HepG2 (cell line): ENCODE results near the gene FGD4. TPM values are rescaled to one million over a fixed set of nuclear protein-coding genes. Genes with fewer than 3 reads are reported as not detected.

Experiments used
- ATAC-seq: fragments of 200-7000 bp; cut with Tn5 transposase; 3 replicates; pipeline ENCODE4 v1.9.1; 2020; ENCODE audit warnings: mild to moderate bottlenecking, moderate library complexity
- BruUV-seq: library from RNA; stranded (reverse); fragments of 400-500 nt; replicated peaks from 2 replicates; lab custom pipeline; 2021; lab: Mats Ljungman, UMichigan
- CTCF ChIA-PET: fragments of 300-600 bp; formaldehyde crosslinking; extraction: SDS; loops from one replicate; lab custom pipeline; 2021; ENCODE audit warnings: low total read pairs, inconsistent platforms, low intra/inter-chr PET ratio; lab: Yijun Ruan, JAX
- POLR2A ChIA-PET: fragments of 350-600 bp; sonication (Branson Sonifier 250); formaldehyde crosslinking; loops from one replicate; lab custom pipeline; 2020; ENCODE audit warnings: antibody characterized with exemption, inconsistent platforms; lab: Yijun Ruan, JAX
- DNase-seq: peaks from one replicate; pipeline ENCODE4 v3.0.0-alpha.2; 2015; ENCODE audit warnings: low spot score
- FAIRE-seq: peaks from 3 replicates; lab custom pipeline; 2011; peaks lifted over from hg19 to GRCh38; lab: Jason Lieb, UNC
- H2AFZ ChIP-seq: one replicate; pipeline ENCODE4 v1.6.1; 2011; ENCODE audit warnings: low read length, inconsistent platforms
- H3K27ac ChIP-seq: fragments of 300-600 bp; 3 replicates; pipeline ENCODE4 v1.8.0; 2011; ENCODE audit warnings: mixed run types, mild to moderate bottlenecking, mixed read lengths, low read length, inconsistent platforms; ENCODE audit not compliant: insufficient read depth; ENCODE audit errors: extremely low read length
- H3K27me3 ChIP-seq, 2 experiments: fragments of 200-600 bp in 1 of 2; 2 replicates in 1 of 2; 3 replicates in 1 of 2; pipeline versions ENCODE4 v1.6.0 to v1.8.0; 2011; ENCODE audit warnings: low read length in 2 of 2, mild to moderate bottlenecking in 2 of 2, moderate library complexity in 2 of 2, inconsistent platforms in 1 of 2; ENCODE audit not compliant: insufficient read depth in 2 of 2, control insufficient read depth in 1 of 2
- H3K36me3 ChIP-seq, 2 experiments: fragments of 200-600 bp in 1 of 2; replicated peaks in 1 of 2; 2 replicates in 1 of 2; 3 replicates in 1 of 2; pipeline versions ENCODE4 v1.5.1 to v1.8.0; 2011; ENCODE audit warnings: low read length in 2 of 2, inconsistent platforms in 1 of 2; ENCODE audit not compliant: insufficient read depth in 2 of 2, control insufficient read depth in 1 of 2
- H3K4me1 ChIP-seq: 2 replicates; pipeline ENCODE4 v1.5.1; 2012; ENCODE audit warnings: low read length, inconsistent platforms; ENCODE audit not compliant: insufficient read depth
- H3K4me2 ChIP-seq: 2 replicates; pipeline ENCODE4 v1.6.0; 2011; ENCODE audit warnings: low read depth, low read length, inconsistent platforms
- H3K4me3 ChIP-seq, 3 experiments: fragments of 200-600 bp in 1 of 3; sonication (generic), shearing (Covaris generic) in 1 of 3; replicated peaks in 1 of 3; 2 replicates each; pipeline ENCODE4 v1.5.1; 2011 to 2016; ENCODE audit warnings: low read length in 3 of 3, inconsistent platforms in 2 of 3, low read depth in 2 of 3, mild to moderate bottlenecking in 2 of 3, control low read depth in 1 of 3, mixed read lengths in 1 of 3; ENCODE audit not compliant: insufficient read depth in 1 of 3
- H3K79me2 ChIP-seq: one replicate; pipeline ENCODE4 v1.6.1; 2011; ENCODE audit warnings: low read length, inconsistent platforms; ENCODE audit not compliant: insufficient read depth
- H3K9ac ChIP-seq: 2 replicates; pipeline ENCODE4 v1.6.0; 2011; ENCODE audit warnings: mild to moderate bottlenecking, low read depth, low read length, inconsistent platforms; ENCODE audit not compliant: insufficient read depth
- H3K9me3 ChIP-seq: 2 replicates; pipeline ENCODE4 v1.5.1; 2012; ENCODE audit warnings: mild to moderate bottlenecking, low read length
- H4K20me1 ChIP-seq: 2 replicates; pipeline ENCODE4 v1.6.0; 2011; ENCODE audit warnings: inconsistent platforms, mild to moderate bottlenecking, low read length, moderate library complexity; ENCODE audit not compliant: insufficient read depth
- CREB1 ChIP-seq, 2 experiments: fragments of 450-650 bp in 1 of 2; IDR thresholded peaks; 2 replicates each; pipeline ENCODE4 v1.6.1; 2016 to 2017; ENCODE audit warnings: control low read depth in 1 of 2, mild to moderate bottlenecking in 1 of 2, missing compliant biosample characterization in 1 of 2, missing genetic modification characterization in 1 of 2
- EED ChIP-seq: sonication (generic); formaldehyde crosslinking; IDR thresholded peaks from 2 replicates; pipeline ENCODE4 v1.5.0; 2020; ENCODE audit warnings: mild to moderate bottlenecking, missing genetic modification reagents
- HNRNPH1 ChIP-seq: fragments of 200-400 bp; formaldehyde crosslinking; optimal IDR thresholded peaks from 2 replicates; pipeline ENCODE3; 2017; ENCODE audit warnings: mild to moderate bottlenecking, low read depth, low read length
- HOXA5 ChIP-seq: sonication (generic); formaldehyde crosslinking; IDR thresholded peaks from 2 replicates; pipeline ENCODE4 v1.4.0; 2020; ENCODE audit warnings: missing genetic modification reagents
- NFRKB ChIP-seq: fragments of 450-650 bp; IDR thresholded peaks from 2 replicates; pipeline ENCODE4 v1.6.1; 2017
- RARG ChIP-seq: sonication (generic); formaldehyde crosslinking; IDR thresholded peaks from 2 replicates; pipeline ENCODE4 v1.4.0; 2020; ENCODE audit warnings: low read depth, mild to moderate bottlenecking, missing genetic modification reagents
- RBAK ChIP-seq: sonication (generic); formaldehyde crosslinking; IDR thresholded peaks from 2 replicates; pipeline ENCODE4 v1.5.1; 2020; ENCODE audit warnings: mild to moderate bottlenecking, missing genetic modification reagents
- RBM39 ChIP-seq: fragments of 200-400 bp; formaldehyde crosslinking; IDR thresholded peaks from one replicate; pipeline ENCODE4 v1.6.1; 2018; ENCODE audit warnings: antibody characterized with exemption, mild to moderate bottlenecking, low read depth, low read length; ENCODE audit not compliant: poor library complexity, severe bottlenecking
- SPEN ChIP-seq: sonication (generic); formaldehyde crosslinking; IDR thresholded peaks from 2 replicates; pipeline ENCODE4 v1.5.1; 2020; ENCODE audit warnings: low read depth, mild to moderate bottlenecking, missing genetic modification reagents
- ZBTB38 ChIP-seq: sonication (generic); formaldehyde crosslinking; IDR thresholded peaks from 2 replicates; pipeline ENCODE4 v1.5.1; 2020; ENCODE audit warnings: mild to moderate bottlenecking, missing genetic modification reagents
- ZNF225 ChIP-seq: sonication (generic); formaldehyde crosslinking; IDR thresholded peaks from 2 replicates; pipeline ENCODE4 v1.4.0; 2020; ENCODE audit warnings: mild to moderate bottlenecking, missing genetic modification reagents
- ZNF333 ChIP-seq: sonication (generic); formaldehyde crosslinking; IDR thresholded peaks from 2 replicates; pipeline ENCODE4 v1.4.0; 2020; ENCODE audit warnings: mild to moderate bottlenecking, missing genetic modification reagents, borderline replicate concordance
- ZNF703 ChIP-seq: sonication (generic); formaldehyde crosslinking; IDR thresholded peaks from 2 replicates; pipeline ENCODE4 v1.5.1; 2020; ENCODE audit warnings: missing genetic modification reagents, mild to moderate bottlenecking, moderate library complexity, borderline replicate concordance
- WGBS: methylation state at CpG from one replicate; pipeline ENCODE4 v1.1.6; 2017; ENCODE audit warnings: low lambda C conversion rate; 5-methylcytosine and 5-hydroxymethylcytosine counted together
- in situ Hi-C: cut with HindIII; loops from 2 replicates; pipeline ENCODE4 v1.10.0; 2017; ENCODE audit warnings: low pct_unique_long_range_greater_than_20kb; ENCODE audit not compliant: extremely low pct_ligation_motif_present
- intact Hi-C: fragments of 100-400 bp; cut with micrococcal nuclease; formaldehyde crosslinking; loops from one replicate; pipeline ENCODE4 v1.10.0; 2022; ENCODE audit not compliant: unreplicated experiment
- polyA plus RNA-seq, 8 experiments: library from polyadenylated mRNA; depleted of rRNA in 3 of 8; stranded (reverse) in 7 of 8; unstranded in 1 of 8; fragments of >200 nt; fragmentation: Illumina TruSeq in 4 of 8; extraction: Trizol in 4 of 8; gene quantifications; 2 replicates each; pipeline versions ENCODE4 v1.2.1 to v1.2.3, GENCODE V29; 2011 to 2016; ENCODE audit warnings: low read depth in 4 of 8, missing spikeins in 1 of 8, mixed read lengths in 1 of 8; ENCODE audit not compliant: insufficient read depth in 1 of 8
- total RNA-seq, 5 experiments: library from RNA; depleted of rRNA; stranded (reverse); fragments of >200 nt; fragmentation: Illumina TruSeq; extraction: Trizol; gene quantifications; 2 replicates each; pipeline ENCODE4 v1.2.3, GENCODE V29; 2016; ENCODE audit warnings: low read depth in 1 of 5
- TF ChIP-seq, protein P1 (sequence below): sonication (generic); formaldehyde crosslinking; conservative IDR thresholded peaks from 2 replicates; pipeline ENCODE4 v1.4.0; 2020; ENCODE audit warnings: missing genetic modification reagents
- TF ChIP-seq, protein P2 (sequence below): sonication (generic); formaldehyde crosslinking; IDR thresholded peaks from 2 replicates; pipeline ENCODE4 v1.4.0; 2020; ENCODE audit warnings: mild to moderate bottlenecking, missing genetic modification reagents
- TF ChIP-seq, protein P3 (sequence below): sonication (generic); formaldehyde crosslinking; IDR thresholded peaks from 2 replicates; pipeline ENCODE4 v1.5.1; 2020; ENCODE audit warnings: missing genetic modification reagents, mild to moderate bottlenecking, borderline replicate concordance
- TF ChIP-seq, protein P4 (sequence below): sonication (generic); formaldehyde crosslinking; IDR thresholded peaks from 2 replicates; pipeline ENCODE4 v1.4.0; 2020; ENCODE audit warnings: mild to moderate bottlenecking, missing genetic modification reagents
- TF ChIP-seq, protein P5 (sequence below): sonication (generic); formaldehyde crosslinking; IDR thresholded peaks from 2 replicates; pipeline ENCODE4 v1.5.0; 2020; ENCODE audit warnings: missing genetic modification reagents

FGD4 gene
- total and polyA plus RNA-seq, 2 of the 13 experiments (the other 11 are each of a cell fraction or from before 2014, with no cell fraction given), result 4.6 to 6.6 TPM

DNA sequence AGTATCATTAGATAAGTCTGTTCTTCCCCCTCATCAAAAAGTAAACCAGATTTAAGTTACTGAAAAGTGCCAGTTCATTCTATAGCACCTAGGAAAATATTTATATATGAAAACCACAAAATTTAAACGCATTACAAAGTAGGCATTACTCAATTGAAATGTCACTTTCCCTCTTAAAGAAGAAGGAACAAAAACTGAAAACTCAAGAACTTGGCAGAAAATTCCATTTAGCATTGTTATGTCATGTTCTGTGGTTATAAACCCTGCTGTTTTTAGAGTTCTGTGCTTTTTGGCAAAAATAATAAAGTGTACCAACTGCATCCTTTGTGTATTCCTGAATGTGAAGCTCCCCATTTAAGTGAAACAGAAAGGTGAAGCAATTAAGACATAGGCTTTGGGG, 3.6 kb downstream of the FGD4 start:
- ChIA-PET POLR2A (no interaction called here), CTCF (no interaction called here)
- Histone ChIP-seq H3K36me3 (no peaks in the 10 kb centered on the region), H2AFZ (no peak overlapping the region), H3K27ac (no peak overlapping the region), H3K4me3 (no peak overlapping the region), H3K27me3 (peaks cover 0 to 8% of the 10 kb centered on the region in 2 experiments; a peak in 1 of 5 replicates), H4K20me1 (no peaks in the 10 kb centered on the region), H3K9me3 (no peaks in the 10 kb centered on the region), H3K4me2 (no peak overlapping the region), H3K79me2 (no peaks in the 10 kb centered on the region), H3K4me1 (peaks cover 23% of the 10 kb centered on the region), H3K9ac (no peak overlapping the region)
- FAIRE-seq (no peak), ATAC-seq (no peak), DNase-seq (no peak)
- no TSS peak for BruUV-seq
- in situ Hi-C loops, result no loop called here
- TF ChIP-seq EED (CRISPR knock-in tag) (no peak), HOXA5 (no peak), ZBTB38 (CRISPR knock-in tag) (no peak), SPEN (CRISPR knock-in tag) (no peak), HNRNPH1 (no peak), RBAK (CRISPR knock-in tag) (no peak), NFRKB (no peak), CREB1 (IDR thresholded peaks at IDR 0.05) (no peak), CREB1 (CRISPR knock-in tag; IDR thresholded peaks at IDR 0.05) (no peak), RARG (CRISPR knock-in tag) (no peak), ZNF225 (no peak), RBM39 (no peak), ZNF703 (CRISPR knock-in tag) (no peak), ZNF333 (no peak)
- TF ChIP-seq, protein P1, sequence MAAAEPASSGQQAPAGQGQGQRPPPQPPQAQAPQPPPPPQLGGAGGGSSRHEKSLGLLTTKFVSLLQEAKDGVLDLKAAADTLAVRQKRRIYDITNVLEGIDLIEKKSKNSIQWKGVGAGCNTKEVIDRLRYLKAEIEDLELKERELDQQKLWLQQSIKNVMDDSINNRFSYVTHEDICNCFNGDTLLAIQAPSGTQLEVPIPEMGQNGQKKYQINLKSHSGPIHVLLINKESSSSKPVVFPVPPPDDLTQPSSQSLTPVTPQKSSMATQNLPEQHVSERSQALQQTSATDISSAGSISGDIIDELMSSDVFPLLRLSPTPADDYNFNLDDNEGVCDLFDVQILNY, result no peak
- TF ChIP-seq, protein P2, sequence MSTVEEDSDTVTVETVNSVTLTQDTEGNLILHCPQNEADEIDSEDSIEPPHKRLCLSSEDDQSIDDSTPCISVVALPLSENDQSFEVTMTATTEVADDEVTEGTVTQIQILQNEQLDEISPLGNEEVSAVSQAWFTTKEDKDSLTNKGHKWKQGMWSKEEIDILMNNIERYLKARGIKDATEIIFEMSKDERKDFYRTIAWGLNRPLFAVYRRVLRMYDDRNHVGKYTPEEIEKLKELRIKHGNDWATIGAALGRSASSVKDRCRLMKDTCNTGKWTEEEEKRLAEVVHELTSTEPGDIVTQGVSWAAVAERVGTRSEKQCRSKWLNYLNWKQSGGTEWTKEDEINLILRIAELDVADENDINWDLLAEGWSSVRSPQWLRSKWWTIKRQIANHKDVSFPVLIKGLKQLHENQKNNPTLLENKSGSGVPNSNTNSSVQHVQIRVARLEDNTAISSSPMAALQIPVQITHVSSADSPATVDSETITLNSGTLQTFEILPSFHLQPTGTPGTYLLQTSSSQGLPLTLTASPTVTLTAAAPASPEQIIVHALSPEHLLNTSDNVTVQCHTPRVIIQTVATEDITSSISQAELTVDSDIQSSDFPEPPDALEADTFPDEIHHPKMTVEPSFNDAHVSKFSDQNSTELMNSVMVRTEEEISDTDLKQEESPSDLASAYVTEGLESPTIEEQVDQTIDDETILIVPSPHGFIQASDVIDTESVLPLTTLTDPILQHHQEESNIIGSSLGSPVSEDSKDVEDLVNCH (CRISPR knock-in tag), result no peak
- TF ChIP-seq, protein P3, sequence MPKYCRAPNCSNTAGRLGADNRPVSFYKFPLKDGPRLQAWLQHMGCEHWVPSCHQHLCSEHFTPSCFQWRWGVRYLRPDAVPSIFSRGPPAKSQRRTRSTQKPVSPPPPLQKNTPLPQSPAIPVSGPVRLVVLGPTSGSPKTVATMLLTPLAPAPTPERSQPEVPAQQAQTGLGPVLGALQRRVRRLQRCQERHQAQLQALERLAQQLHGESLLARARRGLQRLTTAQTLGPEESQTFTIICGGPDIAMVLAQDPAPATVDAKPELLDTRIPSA (CRISPR knock-in tag), result no peak
- TF ChIP-seq, protein P4, sequence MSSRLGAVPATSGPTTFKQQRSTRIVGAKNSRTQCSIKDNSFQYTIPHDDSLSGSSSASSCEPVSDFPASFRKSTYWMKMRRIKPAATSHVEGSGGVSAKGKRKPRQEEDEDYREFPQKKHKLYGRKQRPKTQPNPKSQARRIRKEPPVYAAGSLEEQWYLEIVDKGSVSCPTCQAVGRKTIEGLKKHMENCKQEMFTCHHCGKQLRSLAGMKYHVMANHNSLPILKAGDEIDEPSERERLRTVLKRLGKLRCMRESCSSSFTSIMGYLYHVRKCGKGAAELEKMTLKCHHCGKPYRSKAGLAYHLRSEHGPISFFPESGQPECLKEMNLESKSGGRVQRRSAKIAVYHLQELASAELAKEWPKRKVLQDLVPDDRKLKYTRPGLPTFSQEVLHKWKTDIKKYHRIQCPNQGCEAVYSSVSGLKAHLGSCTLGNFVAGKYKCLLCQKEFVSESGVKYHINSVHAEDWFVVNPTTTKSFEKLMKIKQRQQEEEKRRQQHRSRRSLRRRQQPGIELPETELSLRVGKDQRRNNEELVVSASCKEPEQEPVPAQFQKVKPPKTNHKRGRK, result no peak
- TF ChIP-seq, protein P5, sequence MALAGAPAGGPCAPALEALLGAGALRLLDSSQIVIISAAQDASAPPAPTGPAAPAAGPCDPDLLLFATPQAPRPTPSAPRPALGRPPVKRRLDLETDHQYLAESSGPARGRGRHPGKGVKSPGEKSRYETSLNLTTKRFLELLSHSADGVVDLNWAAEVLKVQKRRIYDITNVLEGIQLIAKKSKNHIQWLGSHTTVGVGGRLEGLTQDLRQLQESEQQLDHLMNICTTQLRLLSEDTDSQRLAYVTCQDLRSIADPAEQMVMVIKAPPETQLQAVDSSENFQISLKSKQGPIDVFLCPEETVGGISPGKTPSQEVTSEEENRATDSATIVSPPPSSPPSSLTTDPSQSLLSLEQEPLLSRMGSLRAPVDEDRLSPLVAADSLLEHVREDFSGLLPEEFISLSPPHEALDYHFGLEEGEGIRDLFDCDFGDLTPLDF (CRISPR knock-in tag), result no peak
- intact Hi-C loops, result loop anchor here (5.0 kb wide), 1 partner anchor 34 kb away; no protein-coding TSS in a partner anchor
- WGBS, result 50% methylated on average over 1 of the region's 1 CpG
